Right lobe of liver (tissue), 4 donors: ENCODE data around the gene CCNG2.

Experiments
- CTCF ChIP-seq, 4 donors: fragments of 200-600 bp in 3 of 4; fragments of 450-650 bp in 1 of 4; IDR thresholded peaks; one replicate each; pipeline versions ENCODE4 v1.5.1 to v1.8.0; 2016 to 2022; ENCODE audit warnings: antibody characterized with exemption in 4 of 4, mild to moderate bottlenecking in 2 of 4
- POLR2A ChIP-seq: fragments of 450-650 bp; IDR thresholded peaks from one replicate; pipeline ENCODE4 v1.6.1; 2017; ENCODE audit warnings: antibody characterized with exemption, mild to moderate bottlenecking
- donor health status: DM: no; HTN: no; CAD: no.
- donor health status: DM: no; HTN: no; CAD: no.
- donor health status: DM: no; HTN: yes; CAD: no.

- TF ChIP-seq CTCF (IDR thresholded peaks at IDR 0.05) (no peak), POLR2A (no peak)
Measured at GRCh38 chr4:77154761-77155499, 2.1 kb upstream of the CCNG2 start.
